ENCODE data around the gene EBF4.

GRCh38 chr20:2734899-2735298 is 42.3 kb downstream of the EBF4 start:
- TF ChIP-seq CTCF (conservative IDR thresholded peaks at IDR 0.05 in 1 of 2, IDR thresholded peaks at IDR 0.05 in 1 of 2; ENCODE audit: extremely low read depth in 1 of 2, insufficient read depth in 1 of 2, low read depth in 1 of 2, low read length in 2 of 2) (no peak), EZH2 (IDR thresholded peaks at IDR 0.05; ENCODE audit: borderline replicate concordance, low read length) (no peak)

Data from mammary epithelial cell (primary cell).